GM19328 (cell line): Measurements from ENCODE around the gene KLK10.
"Not testable (repeated sequence)": the region's sequence is repeated elsewhere in the genome, so short reads cannot be mapped to it uniquely, and the experiment has no call there.

ENCODE experiments used
- ATAC-seq: cut with Tn5 transposase; IDR thresholded peaks from one replicate; pipeline ENCODE4 v1.9.1; 2021; ENCODE audit warnings: mild to moderate bottlenecking, moderate library complexity; ENCODE audit not compliant: unreplicated experiment

KLK10 gene

DNA sequence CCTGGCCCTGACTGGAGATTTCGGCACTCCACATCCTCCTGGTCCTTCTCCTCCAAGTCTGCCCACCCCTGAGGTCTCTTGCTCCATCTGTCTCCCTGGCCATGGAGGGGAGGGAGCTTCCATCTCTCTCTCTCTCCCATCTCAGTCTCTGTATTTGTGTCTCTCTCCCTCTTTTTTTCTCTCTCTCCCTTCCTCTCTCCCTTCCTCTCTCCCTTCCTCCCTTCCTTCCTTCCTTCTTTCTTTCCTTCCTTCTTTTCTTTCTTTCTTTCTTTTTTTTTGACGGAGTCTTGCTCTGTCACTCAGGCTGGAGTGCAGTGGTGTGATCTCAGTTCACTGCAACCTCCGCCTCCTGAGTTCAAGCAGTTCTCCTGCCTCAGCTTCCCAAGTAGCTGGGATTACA is 49.7 kb downstream of the KLK10 start:
- ATAC-seq: not testable (repeated sequence)

DNA sequence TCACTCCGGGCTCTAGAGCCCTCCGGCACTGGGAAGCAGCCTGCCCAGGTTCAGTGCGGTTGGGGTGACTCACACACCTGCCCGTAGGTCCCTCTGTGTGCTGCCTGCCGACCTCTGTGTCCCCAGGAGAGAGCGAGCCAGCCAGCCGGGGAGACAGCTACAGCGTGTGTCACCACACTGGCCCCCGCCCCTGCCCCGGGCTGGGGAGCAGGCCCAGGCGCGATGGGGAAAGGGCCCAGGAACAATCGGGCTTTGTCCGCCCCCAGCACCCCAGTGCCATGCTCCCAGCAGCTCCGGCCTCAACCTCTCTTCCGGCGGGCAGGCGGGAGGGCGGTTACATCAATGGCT is 50.1 kb downstream of the KLK10 start, which contains the start of gene KLK6:
Gene KLK6, minus strand, starts transcription at position 179 of the 348 bp plus-strand sequence. CDS start 1,487 bp downstream, outside the sequence.
- ATAC-seq: no peak

GRCh38 chr19:50968716-50969412 is 50.6 kb downstream of the KLK10 start:
- ATAC-seq: no peak

- ATAC-seq: no peak
Measured at GRCh38 chr19:50967929-50968715, 51.4 kb downstream of the KLK10 start.

GRCh38 chr19:50964266-50964665 is 55.2 kb downstream of the KLK10 start:
- no peak for ATAC-seq

DNA sequence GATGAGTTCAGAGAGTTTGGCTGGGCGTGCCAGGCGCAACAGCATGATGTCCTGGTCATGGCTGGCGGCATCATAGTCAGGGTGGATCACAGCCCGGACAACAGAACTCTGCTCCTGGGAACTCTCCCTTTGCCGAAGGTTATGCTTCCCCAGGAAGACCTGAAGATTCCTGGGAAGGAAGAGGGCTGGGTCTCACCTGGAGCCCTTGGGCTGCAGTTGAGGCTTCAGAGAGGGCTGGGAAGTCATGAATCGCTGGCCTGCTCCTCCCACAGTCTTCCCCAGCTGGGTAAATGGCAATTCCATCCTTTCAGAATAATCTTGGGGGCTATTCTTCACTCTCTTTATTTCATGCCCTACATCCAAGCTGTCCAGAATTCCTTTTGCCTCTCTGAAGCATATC is 56.1 kb downstream of the KLK10 start:
- ATAC-seq: no peak
